Endothelial cell of umbilical vein (primary cell): ENCODE results near the gene CAMTA1. TPM values are rescaled to one million over a fixed set of nuclear protein-coding genes. Genes with fewer than 3 reads are reported as not detected.

Experiments used
- BruUV-seq: library from RNA; stranded (reverse); fragments of 400-500 nt; replicated peaks from 2 replicates; lab custom pipeline; 2021; lab: Mats Ljungman, UMichigan
- CTCF ChIA-PET: fragments of 300-600, 350-600 bp; sonication (Branson Sonifier 250); formaldehyde crosslinking; loops from one replicate; lab custom pipeline; 2021; ENCODE audit warnings: antibody characterized with exemption, inconsistent platforms; lab: Charles Lee
- POLR2A ChIA-PET: fragments of 300-600, 350-600 bp; sonication (Branson Sonifier 250); formaldehyde crosslinking; loops from one replicate; lab custom pipeline; 2021; ENCODE audit warnings: antibody characterized with exemption, inconsistent platforms; lab: Charles Lee
- DNase-seq: peaks from one replicate; pipeline ENCODE4 v3.0.0-alpha.2; 2011; ENCODE audit warnings: low read depth, low spot score
- FAIRE-seq: peaks from 2 replicates; lab custom pipeline; 2011; peaks lifted over from hg19 to GRCh38; lab: Jason Lieb, UNC
- H2AFZ ChIP-seq: 2 replicates; pipeline ENCODE4 v1.6.0; 2012; ENCODE audit warnings: low read depth, low read length, control low read depth, inconsistent platforms
- H3K27ac ChIP-seq: 2 replicates; pipeline ENCODE4 v1.5.1; 2011; ENCODE audit warnings: low read depth, mild to moderate bottlenecking, control low read depth, low read length, moderate library complexity; ENCODE audit not compliant: insufficient read depth
- H3K27me3 ChIP-seq, 2 experiments: 2 replicates each; pipeline versions ENCODE4 v1.6.0 to v1.6.1; 2011; ENCODE audit warnings: low read length in 2 of 2, mixed read lengths in 1 of 2; ENCODE audit not compliant: control insufficient read depth in 2 of 2, insufficient read depth in 2 of 2
- H3K36me3 ChIP-seq, 2 experiments: 2 replicates in 1 of 2; 3 replicates in 1 of 2; pipeline ENCODE4 v1.5.1; 2011; ENCODE audit warnings: low read length in 2 of 2, mild to moderate bottlenecking in 1 of 2, moderate library complexity in 1 of 2; ENCODE audit not compliant: control insufficient read depth in 2 of 2, insufficient read depth in 2 of 2; ENCODE audit errors: extremely low read depth in 1 of 2
- H3K4me1 ChIP-seq: 3 replicates; pipeline ENCODE4 v1.5.1; 2011; ENCODE audit warnings: mild to moderate bottlenecking, low read length; ENCODE audit not compliant: control insufficient read depth, insufficient read depth; ENCODE audit errors: extremely low read depth
- H3K4me2 ChIP-seq: 2 replicates; pipeline ENCODE4 v1.6.1; 2011; ENCODE audit warnings: low read length, control low read depth, mixed read lengths; ENCODE audit not compliant: insufficient read depth
- H3K4me3 ChIP-seq, 3 experiments: fragments of 200-600 bp in 1 of 3; sonication (generic), shearing (Covaris generic) in 1 of 3; replicated peaks in 1 of 3; 2 replicates each; pipeline ENCODE4 v1.5.1; 2011 to 2016; ENCODE audit warnings: control low read depth in 3 of 3, low read length in 3 of 3, mild to moderate bottlenecking in 2 of 3, inconsistent platforms in 1 of 3, low read depth in 1 of 3, moderate library complexity in 1 of 3; ENCODE audit not compliant: insufficient read depth in 1 of 3
- H3K79me2 ChIP-seq: 2 replicates; pipeline ENCODE4 v1.6.0; 2012; ENCODE audit warnings: low read length, inconsistent platforms; ENCODE audit not compliant: control insufficient read depth, insufficient read depth
- H3K9ac ChIP-seq: replicated peaks from 2 replicates; pipeline ENCODE3; 2011; ENCODE audit warnings: low read length, control low read depth; ENCODE audit not compliant: insufficient read depth; ENCODE audit errors: extremely low read depth
- H3K9me1 ChIP-seq: replicated peaks from 3 replicates; pipeline ENCODE4 v1.6.0; 2011; ENCODE audit warnings: mild to moderate bottlenecking, low read length; ENCODE audit not compliant: control insufficient read depth, insufficient read depth; ENCODE audit errors: extremely low read depth
- H3K9me3 ChIP-seq: replicated peaks from 2 replicates; pipeline ENCODE4 v1.5.1; 2012; ENCODE audit warnings: low read length, inconsistent platforms; ENCODE audit not compliant: control insufficient read depth, insufficient read depth
- H4K20me1 ChIP-seq: replicated peaks from 2 replicates; pipeline ENCODE3; 2011; ENCODE audit warnings: mild to moderate bottlenecking, low read length; ENCODE audit not compliant: control insufficient read depth, insufficient read depth; ENCODE audit errors: extremely low read depth
- EZH2 ChIP-seq: IDR thresholded peaks from 2 replicates; pipeline ENCODE4 v1.6.1; 2012; ENCODE audit warnings: borderline replicate concordance, low read depth, mild to moderate bottlenecking, moderate library complexity, low read length, inconsistent platforms; ENCODE audit not compliant: severe bottlenecking
- GATA2 ChIP-seq: IDR thresholded peaks from 2 replicates; pipeline ENCODE4 v1.7.0; 2011; ENCODE audit warnings: low read depth, mild to moderate bottlenecking, moderate library complexity, mixed read lengths, low read length; ENCODE audit not compliant: insufficient read length, insufficient read depth
- JUN ChIP-seq: IDR thresholded peaks from 2 replicates; pipeline ENCODE4 v1.6.1; 2011; ENCODE audit warnings: borderline replicate concordance, low read depth; ENCODE audit not compliant: insufficient read length, insufficient read depth
- MAX ChIP-seq: IDR thresholded peaks from 2 replicates; pipeline ENCODE4 v1.6.1; 2011; ENCODE audit not compliant: insufficient read depth, insufficient read length
- MYC ChIP-seq: IDR thresholded peaks from one replicate; pipeline ENCODE4 v1.6.1; 2011; ENCODE audit warnings: mild to moderate bottlenecking, low read depth, low read length
- POLR2A ChIP-seq: IDR thresholded peaks from 2 replicates; pipeline ENCODE4 v1.6.1; 2012; ENCODE audit warnings: low read depth, mild to moderate bottlenecking, control low read depth, low read length
- POLR2AphosphoS5 ChIP-seq: IDR thresholded peaks from 2 replicates; pipeline ENCODE4 v1.6.1; 2012; ENCODE audit warnings: low read depth, mild to moderate bottlenecking, control low read depth, low read length, moderate library complexity; ENCODE audit not compliant: insufficient read depth
- dilution Hi-C: fragments of 300-500 bp; cut with MboI; formaldehyde crosslinking; loops from one replicate; pipeline ENCODE4 v1.15.0; 2019; ENCODE audit warnings: low sequenced_read_pairs; ENCODE audit not compliant: extremely low pct_ligation_motif_present
- intact Hi-C: fragments of 100-400 bp; cut with micrococcal nuclease; formaldehyde crosslinking; loops from one replicate; pipeline ENCODE4 v1.10.0; 2022
- polyA plus RNA-seq, 4 experiments: library from polyadenylated mRNA; depleted of rRNA in 3 of 4; stranded (reverse) in 3 of 4; unstranded in 1 of 4; fragments of >200 nt; gene quantifications; 2 replicates each; pipeline versions ENCODE4 v1.2.1 to v1.2.3, GENCODE V29; 2011 to 2012; ENCODE audit warnings: missing spikeins in 1 of 4
- total RNA-seq: library from RNA; stranded (reverse); gene quantifications from 2 replicates; pipeline ENCODE4 v1.2.3, GENCODE V29; 2021
- TF ChIP-seq, protein P1 (sequence below), 2 donors: IDR thresholded peaks; 1 replicate in 1 of 2; 2 replicates in 1 of 2; pipeline ENCODE4 v1.5.1; 2011; ENCODE audit warnings: low read length in 2 of 2, mild to moderate bottlenecking in 2 of 2, moderate library complexity in 2 of 2, control low read depth in 1 of 2, inconsistent platforms in 1 of 2, low read depth in 1 of 2; ENCODE audit not compliant: insufficient read depth in 1 of 2; ENCODE audit errors: extremely low read depth in 1 of 2

CAMTA1 gene
- total and polyA plus RNA-seq, 2 donors (not counting 3 experiments of a cell fraction or from before 2014, with no cell fraction given): 50.8 to 92.7 TPM

GRCh38 chr1:7703321-7704213, 918.3 kb downstream of the CAMTA1 start:
- Histone ChIP-seq H3K9me3 (no peaks in the 10 kb centered on the region), H3K9me1 (no peaks in the 10 kb centered on the region), H3K27me3 (peaks cover 21 to 31% of the 10 kb centered on the region in 2 experiments), H2AFZ (peak overlapping the region; percentile 62), H3K36me3 (no peaks in the 10 kb centered on the region), H3K27ac (no peak overlapping the region), H4K20me1 (no peaks in the 10 kb centered on the region), H3K4me1 (no peaks in the 10 kb centered on the region), H3K9ac (no peak overlapping the region), H3K4me3 (peak overlapping the region in 1 of 3 experiments; percentile 24), H3K79me2 (no peaks in the 10 kb centered on the region), H3K4me2 (peak overlapping the region; percentile 8)
- FAIRE-seq (no peak), DNase-seq (no peak)
- ChIA-PET POLR2A (interaction anchor here (0.5 kb wide), 1 partner anchor 186 kb away, joined by 7 read pairs; no protein-coding TSS in a partner anchor), CTCF (interaction anchor here (0.8 to 3.4 kb wide), 7 partner anchors 9 to 1499 kb away, joined by 3 to 37 read pairs (median 3); no protein-coding TSS in a partner anchor)
- intact Hi-C loops (loop anchor here (1.0 to 2.0 kb wide), 2 partner anchors 23 to 37 kb away; no protein-coding TSS in a partner anchor), dilution Hi-C loops (no loop called here)
- BruUV-seq: TSS peak; percentile 50
- TF ChIP-seq GATA2: no peak
- no peak for TF ChIP-seq JUN
- no peak for TF ChIP-seq MAX
- no peak for TF ChIP-seq MYC
- TF ChIP-seq, protein P1, sequence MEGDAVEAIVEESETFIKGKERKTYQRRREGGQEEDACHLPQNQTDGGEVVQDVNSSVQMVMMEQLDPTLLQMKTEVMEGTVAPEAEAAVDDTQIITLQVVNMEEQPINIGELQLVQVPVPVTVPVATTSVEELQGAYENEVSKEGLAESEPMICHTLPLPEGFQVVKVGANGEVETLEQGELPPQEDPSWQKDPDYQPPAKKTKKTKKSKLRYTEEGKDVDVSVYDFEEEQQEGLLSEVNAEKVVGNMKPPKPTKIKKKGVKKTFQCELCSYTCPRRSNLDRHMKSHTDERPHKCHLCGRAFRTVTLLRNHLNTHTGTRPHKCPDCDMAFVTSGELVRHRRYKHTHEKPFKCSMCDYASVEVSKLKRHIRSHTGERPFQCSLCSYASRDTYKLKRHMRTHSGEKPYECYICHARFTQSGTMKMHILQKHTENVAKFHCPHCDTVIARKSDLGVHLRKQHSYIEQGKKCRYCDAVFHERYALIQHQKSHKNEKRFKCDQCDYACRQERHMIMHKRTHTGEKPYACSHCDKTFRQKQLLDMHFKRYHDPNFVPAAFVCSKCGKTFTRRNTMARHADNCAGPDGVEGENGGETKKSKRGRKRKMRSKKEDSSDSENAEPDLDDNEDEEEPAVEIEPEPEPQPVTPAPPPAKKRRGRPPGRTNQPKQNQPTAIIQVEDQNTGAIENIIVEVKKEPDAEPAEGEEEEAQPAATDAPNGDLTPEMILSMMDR (IDR thresholded peaks at IDR 0.05; ENCODE audit: extremely low read depth in 1 of 2, insufficient read depth in 1 of 2, low read depth in 1 of 2, low read length in 2 of 2): no peak
- peak; percentile 39 for TF ChIP-seq EZH2
- TF ChIP-seq POLR2A: no peak
- no peak for TF ChIP-seq POLR2AphosphoS5
